HG02840 (cell line): ENCODE results near the gene OGN.

Experiments used
- ATAC-seq: cut with Tn5 transposase; IDR thresholded peaks from one replicate; pipeline ENCODE4 v1.9.1; 2021; ENCODE audit warnings: mild to moderate bottlenecking, moderate library complexity, moderate number of reproducible peaks; ENCODE audit not compliant: unreplicated experiment, low FRiP score

OGN gene

DNA sequence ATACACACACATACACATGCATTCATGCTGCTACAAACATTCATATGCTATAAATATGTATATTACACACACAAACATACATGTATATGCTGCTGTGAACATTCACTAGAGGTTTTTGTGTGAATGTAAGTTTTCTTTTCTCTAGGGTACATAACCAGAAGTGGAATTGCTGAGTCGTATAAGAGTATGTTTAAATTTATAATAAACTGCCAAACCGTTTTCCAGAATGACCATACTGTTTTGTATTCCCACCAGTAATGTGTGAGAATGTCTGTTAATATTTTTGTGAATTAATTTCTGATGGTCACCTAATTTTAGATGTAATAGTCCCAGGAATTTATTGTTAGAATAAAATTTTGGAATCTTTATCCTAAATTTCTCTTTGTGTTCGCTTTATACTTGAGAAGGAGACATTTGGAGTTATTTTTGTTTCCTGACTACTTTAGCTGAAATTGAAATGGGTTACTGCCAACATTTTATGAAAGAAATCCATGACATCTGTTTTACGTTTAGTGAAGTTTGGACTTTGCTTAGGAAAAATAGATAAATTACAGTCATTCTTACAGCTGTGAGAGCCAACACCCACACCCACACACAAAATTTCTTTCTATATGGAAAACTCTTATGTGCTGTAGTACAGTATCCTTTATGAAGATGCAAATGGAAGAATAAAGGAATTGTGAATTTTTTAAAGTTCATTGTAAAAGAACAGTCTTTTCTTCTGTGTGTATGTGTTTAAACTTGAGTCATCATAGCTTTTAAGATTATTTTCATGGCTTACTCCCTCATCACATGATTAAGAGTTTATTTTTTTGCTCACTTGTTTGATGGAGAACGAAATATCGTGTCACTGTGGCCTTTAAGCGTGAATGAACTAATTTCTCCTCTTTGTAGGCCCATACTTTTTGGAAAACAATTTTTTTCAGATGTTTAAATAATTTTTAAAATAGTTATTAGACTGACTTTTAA lies 54.3 kb downstream of the OGN start:
- no peak for ATAC-seq

DNA sequence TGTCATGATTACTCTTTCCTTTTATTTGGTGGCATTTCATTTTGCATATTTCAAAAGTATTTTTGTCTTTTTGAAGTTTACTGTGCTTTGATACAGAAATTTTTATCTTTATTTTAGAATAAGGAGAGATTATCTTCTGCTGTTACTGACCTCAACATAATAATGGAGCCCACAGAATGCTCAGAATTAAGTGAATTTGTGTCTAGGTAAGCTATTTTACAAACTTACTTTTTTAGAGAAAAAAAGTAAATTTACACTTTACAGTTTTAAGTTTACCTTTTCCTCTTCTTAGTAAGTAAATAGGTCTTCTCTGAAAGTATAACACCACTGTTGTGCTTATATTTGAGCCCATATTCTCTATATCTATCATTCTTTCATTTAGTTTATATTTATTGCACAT lies 58.8 kb downstream of the OGN start:
- no peak for ATAC-seq

DNA sequence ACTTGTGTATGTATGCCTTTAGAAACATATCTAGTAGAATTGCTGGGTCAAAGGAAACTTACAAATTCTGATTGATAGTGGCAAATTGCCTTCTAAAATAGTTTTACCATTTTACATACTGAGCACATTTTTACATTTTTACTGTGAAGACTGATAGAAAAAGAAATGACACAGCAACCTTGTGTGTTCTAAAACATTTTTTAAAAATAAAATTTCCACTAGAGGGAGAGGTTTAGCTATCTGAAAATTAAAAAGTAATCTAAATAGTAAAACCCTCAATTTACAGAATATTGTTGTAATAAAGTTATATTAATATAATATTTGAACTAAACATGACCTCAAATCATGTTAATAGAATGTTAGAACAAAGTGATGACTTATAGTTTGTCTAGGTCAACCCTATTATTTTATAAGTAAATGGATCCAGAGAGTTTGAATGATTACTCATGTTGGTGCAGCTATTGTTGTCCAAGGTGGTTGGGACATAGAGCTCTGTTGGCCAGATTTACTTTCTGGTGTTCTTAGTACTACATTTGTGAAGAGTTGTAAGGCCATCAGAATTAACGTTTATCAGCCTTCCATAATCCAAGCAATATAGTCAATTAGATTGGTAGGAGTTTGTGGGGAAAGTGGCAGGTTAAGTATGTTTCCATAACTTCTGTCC lies 61.4 kb downstream of the OGN start:
- no peak for ATAC-seq

DNA sequence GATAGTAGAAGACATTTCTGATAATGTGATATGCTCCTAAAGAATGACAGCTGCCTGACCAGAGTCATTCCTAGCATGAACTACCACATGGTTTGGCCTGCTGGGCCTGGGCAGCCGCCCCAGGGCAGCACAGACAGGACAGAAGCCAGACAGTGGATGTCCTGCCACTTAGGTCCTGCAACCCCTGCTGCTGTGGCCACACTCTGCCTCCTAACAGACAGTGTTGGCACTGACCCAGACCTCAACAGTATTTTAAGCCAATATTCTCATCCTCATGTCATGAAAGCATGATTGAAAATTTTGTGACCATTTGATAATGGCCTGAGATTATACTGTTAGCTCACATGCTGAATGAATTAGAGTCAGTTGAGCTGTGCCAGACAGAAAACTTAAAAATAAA lies 62.8 kb downstream of the OGN start:
- no peak for ATAC-seq

DNA sequence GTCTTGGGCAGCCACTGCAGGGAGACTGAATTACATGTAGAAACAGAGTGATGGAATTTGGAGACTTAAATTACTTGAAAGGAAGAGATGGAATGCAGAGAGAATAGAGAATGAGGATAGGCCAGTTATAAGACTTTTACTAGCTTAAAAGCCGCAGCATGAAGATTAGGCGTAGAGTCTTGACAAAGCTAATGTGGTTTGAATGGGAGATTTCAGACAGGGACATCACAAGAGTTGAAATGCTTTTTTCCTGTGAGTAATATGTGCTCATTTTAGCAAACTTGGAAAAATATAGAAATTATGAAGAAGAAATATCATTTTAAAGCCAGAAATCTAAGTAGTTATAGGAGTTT lies 71.1 kb downstream of the OGN start:
- no peak for ATAC-seq
